CD4-positive, alpha-beta T cell (primary cell): ENCODE measurements around the gene PCSK2. TPM values are rescaled to one million over a fixed set of nuclear protein-coding genes. Genes with fewer than 3 reads are reported as not detected.

Source experiments
- ATAC-seq: fragments of 200-7000 bp; cut with Tn5 transposase; one replicate; pipeline ENCODE4 v1.10.0; 2022; ENCODE audit warnings: mild to moderate bottlenecking; ENCODE audit not compliant: poor library complexity
- CTCF ChIA-PET: fragments of 350-600 bp; sonication (Branson Sonifier 250); formaldehyde crosslinking; loops from one replicate; lab custom pipeline; 2021; ENCODE audit warnings: antibody characterized with exemption, inconsistent platforms; lab: Charles Lee
- POLR2A ChIA-PET: fragments of 350-600 bp; sonication (Branson Sonifier 250); formaldehyde crosslinking; loops from one replicate; lab custom pipeline; 2021; ENCODE audit warnings: antibody characterized with exemption, inconsistent platforms; lab: Charles Lee
- DNase-seq, 14 experiments: peaks; one replicate each; pipeline ENCODE4 v3.0.0-alpha.2; 2013 to 2020; ENCODE audit warnings: mixed read lengths in 2 of 14
- H3K27ac ChIP-seq, 2 donors: one replicate each; pipeline versions ENCODE4 v1.5.1 to v1.7.0; 2013; ENCODE audit warnings: low read length in 2 of 2, low read depth in 1 of 2, mild to moderate bottlenecking in 1 of 2
- H3K27me3 ChIP-seq, 2 experiments: 1 replicate in 1 of 2; 2 replicates in 1 of 2; pipeline versions ENCODE4 v1.6.1 to v1.7.0; 2013; ENCODE audit warnings: low read length in 2 of 2, control low read depth in 1 of 2, mild to moderate bottlenecking in 1 of 2, moderate library complexity in 1 of 2; ENCODE audit not compliant: insufficient read depth in 2 of 2, control insufficient read depth in 1 of 2
- H3K36me3 ChIP-seq: one replicate; pipeline ENCODE4 v1.6.1; 2013; ENCODE audit warnings: low read length, control low read depth; ENCODE audit not compliant: insufficient read depth
- H3K4me1 ChIP-seq: one replicate; pipeline ENCODE4 v1.6.1; 2013; ENCODE audit warnings: low read length, control low read depth; ENCODE audit not compliant: insufficient read depth
- H3K4me3 ChIP-seq: one replicate; pipeline ENCODE4 v1.5.1; 2013; ENCODE audit warnings: mild to moderate bottlenecking, low read length, moderate library complexity
- H3K9me3 ChIP-seq, 2 experiments: 1 replicate in 1 of 2; 2 replicates in 1 of 2; pipeline versions ENCODE4 v1.6.1 to v1.7.0; 2013; ENCODE audit warnings: low read length in 2 of 2, mild to moderate bottlenecking in 2 of 2, control low read depth in 1 of 2, moderate library complexity in 1 of 2; ENCODE audit not compliant: control insufficient read depth in 1 of 2, insufficient read depth in 1 of 2
- H3K27ac Mint-ChIP-seq: one replicate; pipeline ENCODE4 v1.8.0; 2020; ENCODE audit warnings: mixed read lengths
- H3K27me3 Mint-ChIP-seq: one replicate; pipeline ENCODE4 v1.8.0; 2021; ENCODE audit warnings: mixed read lengths
- H3K36me3 Mint-ChIP-seq: one replicate; pipeline ENCODE4 v1.8.0; 2021; ENCODE audit warnings: low read depth, mixed read lengths
- H3K4me1 Mint-ChIP-seq: one replicate; pipeline ENCODE4 v1.8.0; 2021; ENCODE audit warnings: low read depth, mixed read lengths
- H3K4me3 Mint-ChIP-seq: one replicate; pipeline ENCODE4 v1.8.0; 2020; ENCODE audit warnings: mild to moderate bottlenecking, mixed read lengths
- H3K9me3 Mint-ChIP-seq: one replicate; pipeline ENCODE4 v1.8.0; 2020; ENCODE audit warnings: mixed read lengths
- CTCF ChIP-seq: fragments of 200-600 bp; IDR thresholded peaks from one replicate; pipeline ENCODE4 v1.8.0; 2022; ENCODE audit warnings: antibody characterized with exemption, mild to moderate bottlenecking
- intact Hi-C, 2 experiments: fragments of 100-400 bp; cut with DNase I in 1 of 2; cut with micrococcal nuclease in 1 of 2; formaldehyde crosslinking; loops; one replicate each; pipeline versions ENCODE4 v1.15.1 to v1.9.0; 2023 to 2025; cut with DNase I, micrococcal nuclease
- total RNA-seq, 174 experiments: library from RNA in 2 of 174; stranded (reverse) in 2 of 174; gene quantifications; one replicate each; pipeline ENCODE4 v1.2.3 and lab custom pipeline; 2021 to 2026

Gene PCSK2
- total RNA-seq, 2 experiments from 2014 or later: not detected

GRCh38 chr20:17189976-17190695 is 36.7 kb upstream of the PCSK2 start:
- DNase-seq (no peak), ATAC-seq (no peak)
- Mint-ChIP-seq H3K36me3 (no peaks in the 10 kb centered on the region), H3K4me1 (no peaks in the 10 kb centered on the region), H3K4me3 (no peak overlapping the region), H3K9me3 (peaks cover 8% of the 10 kb centered on the region), H3K27me3 (no peaks in the 10 kb centered on the region), H3K27ac (no peak overlapping the region)
- POLR2A ChIA-PET: no interaction called here
- intact Hi-C loops: no loop called here
- no peaks in the 10 kb centered on the region for H3K4me1 ChIP-seq
- H3K9me3 ChIP-seq: no peaks in the 10 kb centered on the region
- no peak overlapping the region for H3K4me3 ChIP-seq
- H3K36me3 ChIP-seq: no peaks in the 10 kb centered on the region
- no peak overlapping the region for H3K27ac ChIP-seq
- no peak for TF ChIP-seq CTCF
- CTCF ChIA-PET: no interaction called here
- no peaks in the 10 kb centered on the region for H3K27me3 ChIP-seq

GRCh38 chr20:17197041-17197440 is 29.8 kb upstream of the PCSK2 start:
- ATAC-seq (no peak), DNase-seq (no peak)
- TF ChIP-seq CTCF: no peak
- Histone ChIP-seq H3K27me3 (no peaks in the 10 kb centered on the region), H3K36me3 (no peaks in the 10 kb centered on the region), H3K4me3 (no peak overlapping the region), H3K27ac (no peak overlapping the region), H3K9me3 (peaks cover 0 to 4% of the 10 kb centered on the region in 2 experiments), H3K4me1 (no peaks in the 10 kb centered on the region)
- H3K9me3 Mint-ChIP-seq: peaks cover 9% of the 10 kb centered on the region
- no peak overlapping the region for H3K4me3 Mint-ChIP-seq
- ChIA-PET POLR2A (no interaction called here), CTCF (no interaction called here)
- H3K27me3 Mint-ChIP-seq: peaks cover 6% of the 10 kb centered on the region
- H3K27ac Mint-ChIP-seq: no peak overlapping the region
- intact Hi-C loops: no loop called here
- H3K4me1 Mint-ChIP-seq: no peaks in the 10 kb centered on the region
- H3K36me3 Mint-ChIP-seq: no peaks in the 10 kb centered on the region

- no peaks in the 10 kb centered on the region for H3K4me1 Mint-ChIP-seq
- intact Hi-C loops: no loop called here
- no peaks in the 10 kb centered on the region for H3K9me3 ChIP-seq
- no peaks in the 10 kb centered on the region for H3K36me3 Mint-ChIP-seq
- POLR2A ChIA-PET: no interaction called here
- ATAC-seq (no peak), DNase-seq (no peak)
- peaks cover 3% of the 10 kb centered on the region for H3K9me3 Mint-ChIP-seq
- peaks cover 14% of the 10 kb centered on the region for H3K27me3 Mint-ChIP-seq
- no peak overlapping the region for H3K4me3 ChIP-seq
- H3K27me3 ChIP-seq: no peaks in the 10 kb centered on the region
- no peaks in the 10 kb centered on the region for H3K36me3 ChIP-seq
- H3K4me1 ChIP-seq: no peaks in the 10 kb centered on the region
- no peak for TF ChIP-seq CTCF
- no peak overlapping the region for H3K4me3 Mint-ChIP-seq
- CTCF ChIA-PET: no interaction called here
- H3K27ac ChIP-seq: no peak overlapping the region
- no peak overlapping the region for H3K27ac Mint-ChIP-seq
Observed at GRCh38 chr20:17202030-17202429, 24.8 kb upstream of the PCSK2 start.
